GM12878 (cell line): ENCODE data around the gene GRIK4. TPM values are rescaled to one million over a fixed set of nuclear protein-coding genes. Genes with fewer than 3 reads are reported as not detected.

Source experiments
- ATAC-seq: fragments of 200-7000 bp; cut with Tn5 transposase; 3 replicates; pipeline ENCODE4 v1.9.1; 2020; ENCODE audit warnings: mild to moderate bottlenecking, moderate library complexity
- BruUV-seq: library from RNA; stranded (reverse); fragments of 400-500 nt; replicated peaks from 2 replicates; lab custom pipeline; 2021; lab: Mats Ljungman, UMichigan
- CTCF ChIA-PET: fragments of 300-600 bp; sonication (Branson Sonifier 250); formaldehyde crosslinking; extraction: SDS; loops from one replicate; lab custom pipeline; 2021; ENCODE audit warnings: inconsistent platforms; lab: Yijun Ruan, JAX
- POLR2A ChIA-PET: fragments of 350-600 bp; formaldehyde crosslinking; extraction: SDS; loops from one replicate; lab custom pipeline; 2021; ENCODE audit warnings: inconsistent platforms; lab: Charles Lee
- RAD21 ChIA-PET: fragments of 300-600 bp; sonication (Branson Sonifier 250); formaldehyde crosslinking; loops from one replicate; lab custom pipeline; 2023; ENCODE audit warnings: antibody characterized with exemption; ENCODE audit not compliant: unreplicated experiment; lab: Charles Lee
- SMC1A ChIA-PET: fragments of 300-600 bp; sonication (Branson Sonifier 250); formaldehyde crosslinking; loops from one replicate; lab custom pipeline; 2023; ENCODE audit not compliant: unreplicated experiment, uncharacterized antibody; lab: Charles Lee
- DNase-seq: peaks from one replicate; pipeline ENCODE4 v3.0.0-alpha.2; 2011; ENCODE audit warnings: low read depth, low spot score
- FAIRE-seq: peaks from 3 replicates; lab custom pipeline; 2011; peaks lifted over from hg19 to GRCh38; lab: Jason Lieb, UNC
- H2AFZ ChIP-seq: 2 replicates; pipeline ENCODE4 v1.6.0; 2011; ENCODE audit warnings: low read depth, low read length, control low read depth; ENCODE audit not compliant: control insufficient read depth
- H3K27ac ChIP-seq: 2 replicates; pipeline ENCODE4 v1.5.1; 2011; ENCODE audit warnings: control low read depth; ENCODE audit not compliant: control insufficient read depth, insufficient read depth
- H3K27me3 ChIP-seq, 2 experiments: replicated peaks in 1 of 2; 2 replicates each; pipeline versions ENCODE4 v1.6.0 to v1.6.1; 2011; ENCODE audit warnings: low read length in 1 of 2; ENCODE audit not compliant: control insufficient read depth in 2 of 2, insufficient read depth in 2 of 2
- H3K36me3 ChIP-seq, 2 experiments: 2 replicates each; pipeline ENCODE4 v1.5.1; 2011; ENCODE audit warnings: low read length in 1 of 2; ENCODE audit not compliant: control insufficient read depth in 2 of 2, insufficient read depth in 2 of 2
- H3K4me1 ChIP-seq: 2 replicates; pipeline ENCODE4 v1.6.1; 2011; ENCODE audit warnings: mild to moderate bottlenecking, low read length, moderate library complexity, mixed read lengths; ENCODE audit not compliant: control insufficient read depth, insufficient read depth
- H3K4me2 ChIP-seq: 2 replicates; pipeline ENCODE4 v1.6.0; 2011; ENCODE audit warnings: control low read depth; ENCODE audit not compliant: control insufficient read depth, insufficient read depth
- H3K4me3 ChIP-seq: fragments of 200-600 bp; sonication (generic); 2 replicates; pipeline ENCODE4 v1.5.1; 2016
- H3K79me2 ChIP-seq: 2 replicates; pipeline ENCODE4 v1.6.0; 2011; ENCODE audit warnings: low read length; ENCODE audit not compliant: control insufficient read depth, insufficient read depth
- H3K9ac ChIP-seq: 2 replicates; pipeline ENCODE4 v1.8.0; 2011; ENCODE audit warnings: low read length, control low read depth, mixed read lengths; ENCODE audit not compliant: control insufficient read depth, insufficient read depth
- H3K9me3 ChIP-seq: replicated peaks from 3 replicates; pipeline ENCODE4 v1.5.1; 2011; ENCODE audit warnings: mild to moderate bottlenecking, low read length; ENCODE audit not compliant: control insufficient read depth, insufficient read depth
- H4K20me1 ChIP-seq: 2 replicates; pipeline ENCODE4 v1.6.0; 2011; ENCODE audit not compliant: control insufficient read depth, insufficient read depth
- ASH2L ChIP-seq: fragments of 300-600, 200-600 bp; sonication (generic); IDR thresholded peaks from 2 replicates; pipeline ENCODE4 v1.6.1; 2017; ENCODE audit warnings: low read depth, mild to moderate bottlenecking, borderline replicate concordance
- ATF7 ChIP-seq: fragments of 450-650 bp; IDR thresholded peaks from 2 replicates; pipeline ENCODE4 v1.6.1; 2016; ENCODE audit warnings: low read depth, mild to moderate bottlenecking
- BHLHE40 ChIP-seq, 2 experiments: fragments of 450-650 bp in 1 of 2; IDR thresholded peaks; 2 replicates each; pipeline ENCODE4 v1.6.1; 2011 to 2017; ENCODE audit warnings: low read depth in 2 of 2, borderline replicate concordance in 1 of 2, improper control_type of control experiment in 1 of 2, low read length in 1 of 2, mild to moderate bottlenecking in 1 of 2
- CEBPB ChIP-seq, 2 experiments: fragments of 150-350 bp in 1 of 2; IDR thresholded peaks; 2 replicates each; pipeline ENCODE4 v1.6.1; 2012 to 2014; ENCODE audit warnings: low read depth in 2 of 2, low read length in 2 of 2, borderline replicate concordance in 1 of 2, inconsistent platforms in 1 of 2
- GABPA ChIP-seq: IDR thresholded peaks from 2 replicates; pipeline ENCODE4 v1.6.1; 2014; ENCODE audit warnings: antibody characterized with exemption, low read depth, mild to moderate bottlenecking, inconsistent platforms
- JUNB ChIP-seq: IDR thresholded peaks from 2 replicates; pipeline ENCODE4 v1.6.1; 2016; ENCODE audit warnings: antibody characterized with exemption, mild to moderate bottlenecking
- MTA2 ChIP-seq: fragments of 450-650 bp; IDR thresholded peaks from 2 replicates; pipeline ENCODE4 v1.6.1; 2016; ENCODE audit warnings: low read depth, mild to moderate bottlenecking, moderate library complexity
- NRF1 ChIP-seq: conservative IDR thresholded peaks from 2 replicates; pipeline ENCODE4 v1.6.1; 2011; ENCODE audit warnings: mild to moderate bottlenecking, low read depth, low read length, improper control_type of control experiment
- POLR2A ChIP-seq: IDR thresholded peaks from 2 replicates; pipeline ENCODE4 v1.6.1; 2011; ENCODE audit warnings: low read depth, mild to moderate bottlenecking, low read length
- POLR2AphosphoS2 ChIP-seq: IDR thresholded peaks from 2 replicates; pipeline ENCODE4 v1.6.1; 2011; ENCODE audit warnings: low read depth, mild to moderate bottlenecking, low read length, improper control_type of control experiment, moderate library complexity
- RB1 ChIP-seq: fragments of 450-650 bp; formaldehyde crosslinking; IDR thresholded peaks from 2 replicates; pipeline ENCODE4 v1.6.1; 2017; ENCODE audit warnings: mild to moderate bottlenecking, borderline replicate concordance
- STAT3 ChIP-seq: IDR thresholded peaks from 2 replicates; pipeline ENCODE4 v1.6.1; 2011; ENCODE audit warnings: low read depth, low read length, improper control_type of control experiment
- TARDBP ChIP-seq: IDR thresholded peaks from 2 replicates; pipeline ENCODE4 v1.6.1; 2016; ENCODE audit warnings: borderline replicate concordance
- TCF7 ChIP-seq: IDR thresholded peaks from 2 replicates; pipeline ENCODE4 v1.6.1; 2014; ENCODE audit warnings: antibody characterized with exemption, borderline replicate concordance
- WGBS: methylation state at CpG from one replicate; pipeline ENCODE4 v1.1.6; 2016; ENCODE audit warnings: low lambda C conversion rate; ENCODE audit not compliant: insufficient replicate concordance, insufficient coverage; ENCODE audit errors: missing lambda C conversion rate; 5-methylcytosine and 5-hydroxymethylcytosine counted together
- in situ Hi-C: fragments of 300-500 bp; cut with MboI; formaldehyde crosslinking; loops from 9 replicates; pipeline ENCODE4 v1.14.3; 2018; ENCODE audit warnings: mixed read lengths
- intact Hi-C: fragments of 100-400 bp; cut with micrococcal nuclease; formaldehyde crosslinking; loops from one replicate; pipeline ENCODE4 v1.14.2; 2022; ENCODE audit not compliant: unreplicated experiment
- polyA plus RNA-seq, 11 experiments: library from polyadenylated mRNA; depleted of rRNA in 4 of 11; unstranded in 6 of 11; stranded (reverse) in 5 of 11; fragments of >200 nt; fragmentation: Nextera tagmentation in 4 of 11; fragmentation: Illumina TruSeq in 1 of 11; extraction: Ambion mirVana in 4 of 11; extraction: Trizol in 1 of 11; gene quantifications; 1 replicate in 1 of 11; 2 replicates in 10 of 11; pipeline versions ENCODE4 v1.2.1 to v1.2.3, GENCODE V29; 2011 to 2016; ENCODE audit warnings: inconsistent platforms in 2 of 11, missing spikeins in 2 of 11, low read depth in 1 of 11
- total RNA-seq, 4 experiments: library from RNA; depleted of rRNA in 3 of 4; stranded (reverse); fragments of >200 nt in 3 of 4; fragmentation: Illumina TruSeq in 1 of 4; extraction: Trizol in 1 of 4; gene quantifications; 2 replicates each; pipeline versions ENCODE4 v1.2.1 to v1.2.3, GENCODE V29; 2013 to 2021
- TF ChIP-seq, protein P1 (sequence below): fragments of 450-650 bp; formaldehyde crosslinking; IDR thresholded peaks from 2 replicates; pipeline ENCODE4 v1.5.0; 2022; ENCODE audit warnings: mild to moderate bottlenecking, missing genetic modification characterization
- TF ChIP-seq, protein P2 (sequence below): IDR thresholded peaks from 2 replicates; pipeline ENCODE4 v1.6.1; 2012; ENCODE audit warnings: improper control_type of control experiment, low read depth, low read length; ENCODE audit not compliant: insufficient replicate concordance

GRIK4 gene
- total and polyA plus RNA-seq, 10 of the 15 experiments (the other 5 are each of a cell fraction or from before 2014, with no cell fraction given): 0.33 to 3.6 (median 0.72) TPM

- Histone ChIP-seq H3K4me3 (no peak overlapping the region), H3K79me2 (no peaks in the 10 kb centered on the region), H3K27me3 (no peaks in the 10 kb centered on the region), H3K4me1 (no peaks in the 10 kb centered on the region), H4K20me1 (no peaks in the 10 kb centered on the region), H3K9me3 (no peaks in the 10 kb centered on the region; the same call in 2 of the 3 replicates), H3K9ac (no peak overlapping the region), H3K4me2 (no peak overlapping the region), H2AFZ (no peak overlapping the region), H3K36me3 (no peaks in the 10 kb centered on the region), H3K27ac (no peak overlapping the region)
- in situ Hi-C loops (no loop called here), intact Hi-C loops (no loop called here)
- no peak for DNase-seq
- FAIRE-seq: peak; percentile 35
- BruUV-seq: no TSS peak
- ChIA-PET POLR2A (no interaction called here), RAD21 (no interaction called here), SMC1A (no interaction called here), CTCF (no interaction called here)
- WGBS: 50% methylated on average over 1 of the region's 1 CpG
- ATAC-seq: no peak
- TF ChIP-seq TARDBP (no peak), TCF7 (no peak), BHLHE40 (IDR thresholded peaks at IDR 0.05; ENCODE audit: borderline replicate concordance in 1 of 2, low read depth in 2 of 2, low read length in 1 of 2) (no peak), JUNB (no peak), CEBPB (IDR thresholded peaks at IDR 0.05; ENCODE audit: borderline replicate concordance in 1 of 2, low read depth in 2 of 2, low read length in 2 of 2) (no peak), RB1 (no peak), NRF1 (no peak), POLR2A (no peak), ATF7 (no peak), POLR2AphosphoS2 (no peak), STAT3 (no peak), ASH2L (no peak), MTA2 (no peak), GABPA (no peak)
- TF ChIP-seq, protein P1, sequence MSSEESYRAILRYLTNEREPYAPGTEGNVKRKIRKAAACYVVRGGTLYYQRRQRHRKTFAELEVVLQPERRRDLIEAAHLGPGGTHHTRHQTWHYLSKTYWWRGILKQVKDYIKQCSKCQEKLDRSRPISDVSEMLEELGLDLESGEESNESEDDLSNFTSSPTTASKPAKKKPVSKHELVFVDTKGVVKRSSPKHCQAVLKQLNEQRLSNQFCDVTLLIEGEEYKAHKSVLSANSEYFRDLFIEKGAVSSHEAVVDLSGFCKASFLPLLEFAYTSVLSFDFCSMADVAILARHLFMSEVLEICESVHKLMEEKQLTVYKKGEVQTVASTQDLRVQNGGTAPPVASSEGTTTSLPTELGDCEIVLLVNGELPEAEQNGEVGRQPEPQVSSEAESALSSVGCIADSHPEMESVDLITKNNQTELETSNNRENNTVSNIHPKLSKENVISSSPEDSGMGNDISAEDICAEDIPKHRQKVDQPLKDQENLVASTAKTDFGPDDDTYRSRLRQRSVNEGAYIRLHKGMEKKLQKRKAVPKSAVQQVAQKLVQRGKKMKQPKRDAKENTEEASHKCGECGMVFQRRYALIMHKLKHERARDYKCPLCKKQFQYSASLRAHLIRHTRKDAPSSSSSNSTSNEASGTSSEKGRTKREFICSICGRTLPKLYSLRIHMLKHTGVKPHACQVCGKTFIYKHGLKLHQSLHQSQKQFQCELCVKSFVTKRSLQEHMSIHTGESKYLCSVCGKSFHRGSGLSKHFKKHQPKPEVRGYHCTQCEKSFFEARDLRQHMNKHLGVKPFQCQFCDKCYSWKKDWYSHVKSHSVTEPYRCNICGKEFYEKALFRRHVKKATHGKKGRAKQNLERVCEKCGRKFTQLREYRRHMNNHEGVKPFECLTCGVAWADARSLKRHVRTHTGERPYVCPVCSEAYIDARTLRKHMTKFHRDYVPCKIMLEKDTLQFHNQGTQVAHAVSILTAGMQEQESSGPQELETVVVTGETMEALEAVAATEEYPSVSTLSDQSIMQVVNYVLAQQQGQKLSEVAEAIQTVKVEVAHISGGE (CRISPR knock-in tag): no peak
- TF ChIP-seq, protein P2, sequence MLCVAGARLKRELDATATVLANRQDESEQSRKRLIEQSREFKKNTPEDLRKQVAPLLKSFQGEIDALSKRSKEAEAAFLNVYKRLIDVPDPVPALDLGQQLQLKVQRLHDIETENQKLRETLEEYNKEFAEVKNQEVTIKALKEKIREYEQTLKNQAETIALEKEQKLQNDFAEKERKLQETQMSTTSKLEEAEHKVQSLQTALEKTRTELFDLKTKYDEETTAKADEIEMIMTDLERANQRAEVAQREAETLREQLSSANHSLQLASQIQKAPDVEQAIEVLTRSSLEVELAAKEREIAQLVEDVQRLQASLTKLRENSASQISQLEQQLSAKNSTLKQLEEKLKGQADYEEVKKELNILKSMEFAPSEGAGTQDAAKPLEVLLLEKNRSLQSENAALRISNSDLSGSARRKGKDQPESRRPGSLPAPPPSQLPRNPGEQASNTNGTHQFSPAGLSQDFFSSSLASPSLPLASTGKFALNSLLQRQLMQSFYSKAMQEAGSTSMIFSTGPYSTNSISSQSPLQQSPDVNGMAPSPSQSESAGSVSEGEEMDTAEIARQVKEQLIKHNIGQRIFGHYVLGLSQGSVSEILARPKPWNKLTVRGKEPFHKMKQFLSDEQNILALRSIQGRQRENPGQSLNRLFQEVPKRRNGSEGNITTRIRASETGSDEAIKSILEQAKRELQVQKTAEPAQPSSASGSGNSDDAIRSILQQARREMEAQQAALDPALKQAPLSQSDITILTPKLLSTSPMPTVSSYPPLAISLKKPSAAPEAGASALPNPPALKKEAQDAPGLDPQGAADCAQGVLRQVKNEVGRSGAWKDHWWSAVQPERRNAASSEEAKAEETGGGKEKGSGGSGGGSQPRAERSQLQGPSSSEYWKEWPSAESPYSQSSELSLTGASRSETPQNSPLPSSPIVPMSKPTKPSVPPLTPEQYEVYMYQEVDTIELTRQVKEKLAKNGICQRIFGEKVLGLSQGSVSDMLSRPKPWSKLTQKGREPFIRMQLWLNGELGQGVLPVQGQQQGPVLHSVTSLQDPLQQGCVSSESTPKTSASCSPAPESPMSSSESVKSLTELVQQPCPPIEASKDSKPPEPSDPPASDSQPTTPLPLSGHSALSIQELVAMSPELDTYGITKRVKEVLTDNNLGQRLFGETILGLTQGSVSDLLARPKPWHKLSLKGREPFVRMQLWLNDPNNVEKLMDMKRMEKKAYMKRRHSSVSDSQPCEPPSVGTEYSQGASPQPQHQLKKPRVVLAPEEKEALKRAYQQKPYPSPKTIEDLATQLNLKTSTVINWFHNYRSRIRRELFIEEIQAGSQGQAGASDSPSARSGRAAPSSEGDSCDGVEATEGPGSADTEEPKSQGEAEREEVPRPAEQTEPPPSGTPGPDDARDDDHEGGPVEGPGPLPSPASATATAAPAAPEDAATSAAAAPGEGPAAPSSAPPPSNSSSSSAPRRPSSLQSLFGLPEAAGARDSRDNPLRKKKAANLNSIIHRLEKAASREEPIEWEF: no peak
Observed at GRCh38 chr11:121012091-121012490, 500.5 kb downstream of the GRIK4 start.
